Activated CD8-positive, alpha-beta memory T cell treated with anti-CD3 and anti-CD28 coated beads, Interleukin-2, amount 50 U/mL, for 4 hours (primary cell): ENCODE results near the gene RTN3.

ENCODE experiments used
- DNase-seq: peaks from one replicate; pipeline ENCODE4 v3.0.0-alpha.2; 2020

RTN3 gene

GRCh38 chr11:63745304-63746170 lies 64.2 kb downstream of the RTN3 start:
- no peak for DNase-seq

- no peak for DNase-seq
Measured at GRCh38 chr11:63747011-63747410, 65.7 kb downstream of the RTN3 start.

- DNase-seq, result no peak
Measured at GRCh38 chr11:63749624-63750023, 68.3 kb downstream of the RTN3 start.

DNA sequence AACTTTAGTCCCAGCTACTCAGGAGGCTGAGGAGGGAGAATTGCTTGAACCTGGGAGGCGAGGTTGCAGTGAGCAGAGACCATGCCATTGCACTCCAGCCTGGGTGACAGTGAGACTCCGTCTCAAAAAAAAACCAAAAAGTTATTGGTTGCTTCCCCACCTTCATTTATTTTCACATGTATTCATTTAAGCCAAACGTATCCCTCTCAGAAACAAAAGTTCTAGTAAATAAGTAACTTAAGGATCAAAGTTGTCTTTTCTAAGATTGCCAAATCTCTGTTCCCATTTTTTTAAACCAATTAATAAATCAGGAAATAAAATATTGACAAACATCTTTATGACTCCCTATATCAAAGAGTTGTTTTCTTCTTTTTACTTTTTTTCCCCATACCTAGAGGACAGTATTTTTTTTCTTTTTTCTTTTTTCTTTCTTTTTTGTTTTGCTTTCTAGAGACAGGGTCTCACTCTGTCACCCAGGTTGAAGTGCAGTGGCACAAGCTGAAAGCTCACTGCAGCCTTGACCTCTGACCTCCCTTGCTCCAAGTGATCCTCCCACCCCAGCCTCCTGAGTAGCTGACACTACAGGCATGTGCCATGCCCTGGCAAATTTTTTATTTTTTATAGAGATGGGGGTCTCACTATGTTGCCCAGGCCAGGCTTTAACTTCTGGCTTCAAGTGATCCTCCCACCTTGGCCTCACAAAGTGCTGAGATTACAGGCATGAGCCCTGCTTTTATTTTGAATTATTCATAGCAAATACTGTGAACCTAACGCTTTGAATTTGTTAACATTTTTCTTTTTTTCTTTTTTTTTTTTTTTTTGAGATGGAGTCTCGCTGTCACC lies 75.8 kb downstream of the RTN3 start:
- no peak for DNase-seq

GRCh38 chr11:63760487-63761079 lies 79.3 kb downstream of the RTN3 start:
- no peak for DNase-seq

- no peak for DNase-seq
Measured at GRCh38 chr11:63761188-63761587, 79.9 kb downstream of the RTN3 start.

GRCh38 chr11:63761931-63762653 lies 80.8 kb downstream of the RTN3 start:
- no peak for DNase-seq

DNA sequence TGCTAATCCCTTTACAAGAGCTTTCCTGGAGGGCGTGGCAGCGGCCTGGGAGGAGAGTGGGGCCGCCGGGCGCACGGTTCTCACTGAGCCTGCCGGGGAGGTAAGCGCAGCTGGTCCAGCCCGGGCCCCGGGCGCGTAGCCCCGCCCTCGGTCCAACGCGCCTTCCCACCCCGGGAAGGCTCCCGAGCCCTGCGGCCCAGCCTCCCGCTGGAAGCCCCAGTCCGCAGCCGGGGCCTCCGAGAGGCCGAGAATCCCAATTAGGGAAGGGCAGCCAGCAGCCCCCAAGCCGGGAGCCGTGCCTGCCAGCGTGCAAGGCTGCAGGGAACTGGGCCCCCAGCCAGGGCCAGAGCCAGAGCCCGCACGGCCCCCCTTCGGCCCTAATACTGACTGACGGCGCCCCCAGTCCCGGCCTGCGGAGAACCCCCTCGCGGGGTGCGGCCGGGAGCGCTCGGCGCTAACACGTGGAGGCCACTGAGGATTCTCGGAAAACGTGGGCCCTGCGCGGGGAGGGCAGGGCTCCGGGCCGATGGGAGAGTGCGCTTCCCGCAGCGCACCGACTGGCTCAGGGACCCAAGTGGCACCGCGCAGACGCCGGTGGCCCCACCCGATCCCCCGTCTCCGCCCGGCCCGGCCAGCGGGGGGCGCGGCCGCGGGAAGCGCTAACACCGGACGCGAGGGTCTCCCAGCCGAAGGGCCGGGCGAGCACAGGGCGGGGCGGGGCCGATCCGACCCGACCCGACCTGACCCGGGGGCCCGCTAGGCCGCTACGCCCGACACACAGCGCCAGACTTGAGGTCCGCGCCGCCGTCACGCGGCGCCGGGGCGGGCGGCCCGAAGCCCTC lies 81.6 kb downstream of the RTN3 start:
- DNase-seq, result no peak

- no peak for DNase-seq
Measured at GRCh38 chr11:63763496-63764339, 82.4 kb downstream of the RTN3 start.

DNA sequence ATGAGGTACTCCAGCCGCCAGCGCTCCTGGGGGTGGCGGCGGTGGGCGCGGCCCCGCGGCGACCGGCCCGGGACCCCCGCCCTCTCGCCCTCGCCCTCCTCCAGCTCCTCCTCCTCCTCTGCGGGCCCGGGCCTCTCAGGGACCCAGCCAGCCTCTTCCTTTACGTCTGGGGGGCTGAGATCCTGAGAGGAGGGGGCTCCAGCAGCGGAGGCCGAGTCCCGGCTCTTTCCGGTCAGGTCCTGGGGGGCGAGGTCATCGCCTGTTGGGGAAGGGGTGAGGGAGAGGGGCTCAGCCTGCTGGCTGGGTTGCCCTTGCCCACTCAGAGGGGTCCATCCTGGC lies 83.0 kb downstream of the RTN3 start:
- no peak for DNase-seq

GRCh38 chr11:63764679-63765647 lies 83.7 kb downstream of the RTN3 start:
- DNase-seq, result no peak

- DNase-seq, result no peak
Measured at GRCh38 chr11:63765688-63766241, 84.5 kb downstream of the RTN3 start.

DNA sequence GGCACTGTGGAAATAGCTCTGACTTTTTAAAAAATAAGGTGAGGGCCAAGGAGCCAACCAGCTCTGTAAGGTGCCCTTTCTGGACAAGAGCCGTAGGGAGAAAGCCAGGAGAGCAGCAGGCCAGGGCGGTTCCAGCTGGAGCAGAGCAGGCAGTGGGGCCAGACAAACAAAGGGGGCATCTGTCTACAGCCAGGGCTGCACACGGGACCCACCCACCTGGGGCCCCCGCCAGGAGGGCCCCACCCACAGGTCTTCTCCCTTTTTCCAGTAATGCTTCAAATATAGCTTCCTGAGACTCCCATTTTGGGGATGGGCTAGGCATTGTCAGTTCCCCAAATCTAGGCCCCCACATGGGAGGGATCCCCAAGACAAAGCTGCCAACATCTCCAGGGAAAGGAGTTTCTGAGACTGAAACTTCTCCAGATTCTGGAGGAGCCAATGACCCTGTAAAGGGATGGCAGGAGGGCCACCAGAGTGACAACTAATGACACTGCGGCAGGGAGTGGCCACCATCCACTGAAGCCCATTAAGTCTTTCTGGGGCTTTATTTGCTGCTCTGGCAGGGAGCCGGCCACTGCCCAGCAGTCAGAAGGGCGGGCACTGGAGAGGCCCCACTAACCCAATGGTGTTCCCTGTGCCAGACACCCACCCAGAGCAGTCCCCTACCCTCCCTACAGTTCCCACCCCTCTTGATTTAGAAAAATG lies 85.4 kb downstream of the RTN3 start:
- DNase-seq, result no peak

DNA sequence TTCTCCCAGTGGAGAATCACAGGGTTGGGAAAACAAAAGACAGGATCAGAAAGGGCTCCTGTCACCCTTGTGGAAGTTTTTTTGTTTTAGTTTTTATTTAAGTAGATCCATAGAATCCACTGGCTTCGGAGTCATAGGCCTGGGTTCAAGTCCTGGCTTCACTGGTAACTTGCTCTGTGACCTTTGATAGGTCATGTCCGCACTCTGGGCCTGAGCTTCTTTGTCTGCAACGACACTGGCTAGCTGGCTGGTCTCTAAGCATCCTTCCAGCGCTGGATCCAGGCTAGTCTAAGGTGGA lies 85.9 kb downstream of the RTN3 start:
- DNase-seq, result no peak

DNA sequence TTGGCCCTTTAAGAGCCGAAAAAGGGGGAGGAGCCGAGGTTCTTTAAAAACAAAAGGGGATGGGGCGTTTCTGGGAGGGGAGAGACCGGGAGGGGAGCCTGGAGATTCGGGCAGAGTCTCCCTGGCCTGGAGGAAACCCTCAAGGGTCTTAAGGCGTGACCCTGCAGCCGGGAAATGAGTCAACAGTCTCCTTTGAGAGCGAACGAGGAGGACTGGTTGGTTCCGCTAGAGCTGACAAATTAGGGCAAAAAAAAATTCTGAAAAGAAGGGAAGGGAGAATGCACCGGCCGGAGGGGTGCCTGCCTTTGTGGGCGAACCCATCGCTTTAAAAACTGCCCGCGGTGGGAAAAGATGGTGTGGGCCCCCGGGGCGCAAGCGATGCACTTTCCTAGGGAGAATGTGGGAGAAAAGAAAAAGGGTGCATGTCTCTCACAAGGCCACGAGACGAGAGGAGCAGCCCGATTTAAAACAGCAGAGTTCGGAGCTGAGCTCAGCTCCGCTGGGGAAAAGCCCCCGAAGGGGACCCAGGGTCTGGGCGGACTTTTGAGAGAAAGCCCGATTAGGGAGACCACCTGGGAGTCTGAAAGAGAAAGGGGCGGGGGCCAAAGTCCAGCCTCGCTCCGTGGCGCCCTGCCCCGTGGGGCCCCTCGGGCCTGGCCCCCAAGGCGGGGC lies 86.4 kb downstream of the RTN3 start:
- DNase-seq, result peak; percentile 29

GRCh38 chr11:63768237-63769041 lies 87.1 kb downstream of the RTN3 start, which contains the start of gene ZFTA:
Gene ZFTA, minus strand, starts transcription at chr11:63768775. Its CDS starts 153 bp downstream, at chr11:63768622.
- peak; percentile 74 for DNase-seq

DNA sequence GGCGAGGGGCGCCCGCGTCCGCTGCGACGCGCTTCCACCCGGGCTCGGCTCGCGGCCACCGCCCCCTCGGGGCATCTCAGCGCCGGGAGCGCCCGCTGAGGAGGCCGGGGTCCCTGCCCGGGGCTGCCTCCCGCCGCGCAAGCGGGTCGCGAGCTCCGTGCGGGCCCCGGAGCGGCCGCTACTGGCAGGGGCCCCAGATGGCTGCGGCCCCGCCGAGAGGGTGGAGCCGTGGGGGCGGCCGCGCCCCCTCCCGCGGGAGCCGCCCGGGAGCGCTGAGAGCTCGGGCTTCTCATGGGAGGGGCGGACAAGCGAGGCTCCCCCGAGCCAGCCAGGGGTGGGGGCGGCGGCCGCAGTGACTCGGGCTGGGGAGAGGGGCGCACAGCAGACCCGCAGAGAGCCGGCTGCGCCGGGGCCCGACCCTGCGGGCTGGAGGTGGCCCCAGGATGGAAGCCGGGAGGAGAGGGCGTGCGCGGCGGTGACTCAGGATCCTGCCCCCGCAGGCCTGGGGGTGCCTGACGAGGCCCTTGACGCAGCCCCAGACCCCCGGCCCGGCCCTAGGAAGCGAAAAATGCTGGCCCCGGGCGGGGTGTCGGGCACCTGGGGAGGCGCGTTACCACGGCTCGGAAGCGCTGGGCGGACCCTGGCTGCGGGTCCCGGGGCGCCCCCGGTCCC lies 87.9 kb downstream of the RTN3 start:
- DNase-seq, result peak; percentile 59
